Stimulated activated naive CD4-positive, alpha-beta T cell treated with Interleukin-2 at 50 U/mL for 16 hours (primary cell): ENCODE data around the gene ATP1A4.

ENCODE experiments used
- DNase-seq: peaks from one replicate; lab custom pipeline; 2025; lab: John Stamatoyannopoulos, UW

ATP1A4 gene

DNA sequence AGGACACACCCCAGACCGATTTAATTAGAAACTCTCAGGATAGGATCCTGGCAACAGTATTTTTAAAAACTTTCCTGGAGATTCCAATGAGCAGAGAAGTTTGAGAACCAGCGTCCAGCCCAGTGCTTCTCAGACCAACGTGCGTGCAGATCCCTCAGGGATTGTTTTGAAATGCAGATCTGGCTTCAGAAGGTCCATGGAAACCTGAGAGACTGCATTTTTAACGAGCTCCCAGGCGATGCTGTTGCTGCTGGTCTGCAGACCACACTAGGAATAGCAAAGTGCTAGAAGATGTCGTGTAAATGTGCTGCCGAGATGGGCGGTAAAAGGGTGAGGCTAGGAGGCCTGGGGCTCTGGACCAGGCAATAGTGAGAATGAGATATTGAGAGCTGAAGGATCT lies 20.6 kb downstream of the ATP1A4 start:
- DNase-seq, result no peak

DNA sequence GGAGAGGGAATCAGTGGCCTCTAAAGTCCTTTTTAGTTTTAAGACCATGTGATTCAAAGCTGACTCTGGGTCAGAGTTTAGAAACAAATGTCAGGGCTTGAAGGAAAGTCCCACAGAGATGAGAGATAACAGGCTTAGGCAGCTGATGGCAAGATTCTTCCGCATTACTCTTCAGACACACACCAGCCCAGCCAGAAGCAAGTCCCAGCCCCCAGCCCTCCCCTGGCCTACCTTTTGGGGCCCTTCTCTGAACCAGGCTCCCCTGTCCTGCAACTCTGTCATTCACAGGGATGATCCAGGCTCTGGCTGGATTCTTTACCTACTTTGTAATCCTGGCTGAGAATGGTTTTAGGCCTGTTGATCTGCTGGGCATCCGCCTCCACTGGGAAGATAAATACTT lies 25.8 kb downstream of the ATP1A4 start:
- no peak for DNase-seq

DNA sequence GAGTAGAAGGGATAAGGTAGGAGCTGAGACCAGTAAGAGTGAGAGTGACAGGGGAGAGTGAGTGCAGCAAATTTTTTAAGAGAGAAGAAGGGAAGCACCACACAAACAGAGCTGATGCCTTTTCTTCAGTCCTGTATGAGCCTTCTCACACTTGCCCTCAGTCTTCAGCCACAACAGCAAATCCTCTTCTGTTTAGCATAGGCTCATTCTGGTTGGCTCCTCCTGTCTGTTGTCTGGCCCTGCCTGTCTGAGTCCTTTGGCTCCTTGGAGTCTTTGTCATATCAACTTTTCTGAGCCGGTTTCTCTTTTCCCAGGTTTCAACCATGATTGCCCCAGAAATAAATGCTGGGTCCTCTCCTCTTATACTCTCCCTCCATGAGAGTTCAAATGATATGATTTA lies 26.3 kb downstream of the ATP1A4 start:
- no peak for DNase-seq

DNA sequence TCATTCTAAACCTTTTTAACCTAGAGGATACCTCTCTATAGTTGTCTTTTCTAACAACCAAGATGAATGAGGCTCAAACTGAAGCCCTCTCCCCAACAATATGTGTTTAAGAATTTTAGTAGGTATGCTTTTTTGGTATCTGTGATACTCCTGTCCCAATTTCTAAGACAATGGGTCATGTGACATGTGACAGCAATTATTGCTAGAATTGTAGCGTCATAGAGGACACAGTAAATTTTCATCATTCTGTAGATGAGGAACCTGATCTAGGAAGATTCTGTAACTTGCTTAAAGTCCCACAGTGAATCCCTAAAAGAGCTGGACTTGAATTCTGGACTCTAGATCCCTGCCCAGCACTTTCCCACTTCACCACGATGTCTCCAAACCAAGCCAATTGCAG lies 27.3 kb downstream of the ATP1A4 start:
- DNase-seq, result no peak

DNA sequence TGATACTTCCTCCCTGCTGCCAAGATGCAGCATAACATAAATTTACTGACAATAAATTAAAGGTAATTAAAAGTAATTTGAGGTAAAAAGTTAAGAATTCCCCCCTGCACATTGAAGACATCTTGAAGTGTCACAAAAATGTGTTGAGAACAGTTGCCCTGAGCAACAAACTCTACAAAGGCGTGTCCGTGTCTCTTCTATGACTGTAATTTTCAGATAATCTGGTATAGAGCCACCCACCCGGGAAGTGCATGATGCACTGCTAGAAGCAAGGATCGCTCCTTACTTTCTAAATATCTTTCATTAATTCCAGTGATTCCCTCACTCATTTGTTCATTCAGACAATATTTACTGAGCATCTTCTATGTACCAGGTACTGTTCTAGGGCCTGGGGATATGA lies 27.9 kb downstream of the ATP1A4 start:
- no peak for DNase-seq

DNA sequence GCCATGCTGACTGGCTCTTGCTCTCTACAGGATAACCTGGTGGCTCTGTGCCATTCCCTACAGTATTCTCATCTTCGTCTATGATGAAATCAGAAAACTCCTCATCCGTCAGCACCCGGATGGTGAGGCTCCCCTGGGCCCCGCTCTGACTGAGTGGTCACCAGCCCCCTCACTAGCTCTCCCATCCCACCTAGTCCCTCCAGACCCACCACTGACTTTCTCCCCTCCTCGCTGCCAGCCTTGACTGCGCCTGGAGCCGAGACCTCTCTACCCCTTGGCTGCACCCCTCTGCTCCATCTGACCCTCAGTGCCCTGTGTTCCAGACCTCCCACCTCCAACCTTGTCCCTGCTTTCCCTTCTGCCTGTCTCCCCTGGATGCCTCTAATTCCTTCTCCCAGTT lies 34.8 kb downstream of the ATP1A4 start:
- no peak for DNase-seq

DNA sequence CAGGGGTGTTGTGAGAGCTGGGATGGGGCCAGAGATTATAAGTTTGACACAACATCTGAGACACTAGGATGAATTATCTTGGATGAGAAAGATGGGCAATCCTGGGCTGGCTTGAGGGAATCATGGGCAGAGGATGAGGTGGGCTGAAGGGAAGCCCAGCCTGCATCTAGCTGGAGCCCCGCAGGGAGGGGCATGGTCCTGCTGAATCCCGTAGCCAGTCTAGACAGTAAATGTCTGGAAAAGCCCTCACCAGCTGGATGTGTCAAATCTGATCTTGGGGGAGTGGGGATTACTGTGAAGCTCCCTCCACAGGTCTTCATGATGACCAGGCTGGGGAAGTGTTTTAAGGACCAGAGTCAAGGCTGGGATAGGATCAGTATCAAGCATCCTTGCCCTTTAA lies 35.3 kb downstream of the ATP1A4 start:
- no peak for DNase-seq

DNA sequence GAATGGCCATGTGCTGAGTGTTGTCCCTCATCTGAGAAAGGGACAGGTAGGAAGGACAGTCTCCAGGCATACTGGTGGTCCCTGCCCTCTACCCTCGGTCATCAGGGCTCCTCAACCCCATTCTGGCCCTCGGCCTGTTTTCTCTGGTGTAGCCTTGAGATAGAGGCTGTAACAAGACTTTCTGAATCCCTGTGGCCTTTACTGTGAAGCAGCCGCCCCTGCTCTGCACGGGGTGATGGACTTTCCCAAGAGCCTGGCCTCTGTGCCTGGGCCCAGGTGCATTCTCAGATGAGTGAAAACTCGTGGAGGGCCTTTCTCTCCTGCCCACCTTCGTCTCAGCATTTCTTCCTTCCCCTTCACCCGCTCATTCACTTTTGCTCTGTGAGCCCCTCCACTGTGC lies 36.0 kb downstream of the ATP1A4 start:
- DNase-seq, result no peak

DNA sequence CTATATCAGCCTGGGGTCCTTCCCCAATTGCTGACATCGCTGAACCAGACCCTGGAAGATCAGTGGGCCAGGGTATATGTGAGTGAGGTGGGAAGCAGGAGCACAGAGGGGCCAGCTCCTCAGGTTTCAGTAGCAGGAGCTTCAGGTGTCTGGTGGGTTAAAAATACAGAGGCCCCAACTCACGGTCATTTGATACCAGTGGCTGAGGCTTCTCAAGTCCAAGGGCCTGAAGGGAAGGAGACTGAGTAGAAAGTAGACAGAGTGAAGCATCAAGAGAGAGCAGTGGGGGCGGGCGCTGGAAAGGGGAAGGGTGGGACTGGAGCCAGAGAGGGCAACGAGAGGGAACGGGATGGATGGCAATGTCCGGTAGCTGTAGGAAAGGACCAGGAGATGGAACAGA lies 36.9 kb downstream of the ATP1A4 start:
- no peak for DNase-seq

DNA sequence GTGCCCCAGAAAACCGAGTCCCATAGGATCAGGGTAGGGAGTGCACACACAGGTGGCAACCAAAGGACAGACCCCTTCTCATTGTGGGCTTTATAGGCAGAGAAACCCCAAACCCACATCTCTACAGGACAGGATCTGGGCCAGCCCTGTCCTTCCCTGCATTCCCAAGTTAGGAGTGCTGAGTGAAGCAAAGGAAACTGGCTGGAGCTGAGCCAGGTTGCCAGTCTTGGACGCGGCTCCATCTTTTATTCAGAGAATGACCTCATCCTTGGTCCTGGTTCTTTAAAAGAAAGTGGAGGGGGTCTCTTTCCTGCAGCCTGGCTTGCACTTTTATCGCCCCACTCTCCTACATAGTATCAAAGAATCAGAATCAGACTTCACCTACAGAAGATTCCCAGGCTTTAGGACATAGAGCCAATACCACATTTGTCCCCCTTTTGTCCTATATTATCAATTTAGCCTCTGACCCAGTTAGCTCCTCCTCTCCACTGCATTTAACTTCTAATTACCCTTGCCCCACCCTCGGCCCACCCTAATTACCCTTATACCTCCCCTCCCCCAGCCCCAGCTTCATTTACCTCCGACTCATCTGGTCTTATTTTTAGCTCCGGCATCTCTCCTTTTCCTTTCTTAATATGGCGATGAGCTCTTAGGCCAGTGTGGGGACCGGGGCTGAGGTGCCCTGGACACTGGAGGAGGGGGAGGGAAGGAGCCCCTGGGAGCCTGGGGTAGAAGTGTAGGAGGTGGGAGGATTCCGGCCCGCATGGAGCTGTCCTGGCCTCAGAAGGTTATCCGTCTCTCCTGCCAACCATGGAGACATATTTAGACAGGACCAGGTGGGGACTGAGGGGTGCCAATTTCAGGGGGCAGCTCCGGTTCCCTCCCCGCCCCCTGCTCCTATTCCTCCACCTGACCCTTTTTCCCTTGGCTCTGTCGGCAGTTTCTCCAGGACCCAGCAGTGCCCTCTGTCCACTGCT lies 38.5 kb downstream of the ATP1A4 start, which contains the start of gene CASQ1:
CASQ1 (plus strand) TSS at position 927 of the 977 bp plus-strand sequence. CDS start 177 bp downstream, outside the sequence.
- no peak for DNase-seq

DNA sequence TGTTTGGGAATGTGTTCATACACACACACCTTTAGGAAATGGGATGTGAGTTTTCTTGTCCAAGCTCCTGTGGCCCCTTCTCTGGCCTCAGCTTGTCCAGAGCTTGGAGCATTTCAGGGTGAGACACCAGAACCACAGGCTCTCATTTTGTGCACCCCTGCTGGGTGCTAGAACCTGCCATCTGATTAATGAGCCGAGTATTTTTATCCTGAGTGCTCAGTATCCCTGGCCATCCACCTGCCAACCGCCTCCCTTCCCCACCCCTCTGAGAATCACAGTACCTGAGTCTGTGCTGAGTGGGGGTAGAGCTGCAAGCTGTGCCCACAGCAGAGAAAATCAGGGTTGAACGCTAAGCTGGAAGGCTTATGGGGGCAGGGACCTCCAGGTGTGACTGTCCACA lies 40.4 kb downstream of the ATP1A4 start:
- DNase-seq, result no peak

DNA sequence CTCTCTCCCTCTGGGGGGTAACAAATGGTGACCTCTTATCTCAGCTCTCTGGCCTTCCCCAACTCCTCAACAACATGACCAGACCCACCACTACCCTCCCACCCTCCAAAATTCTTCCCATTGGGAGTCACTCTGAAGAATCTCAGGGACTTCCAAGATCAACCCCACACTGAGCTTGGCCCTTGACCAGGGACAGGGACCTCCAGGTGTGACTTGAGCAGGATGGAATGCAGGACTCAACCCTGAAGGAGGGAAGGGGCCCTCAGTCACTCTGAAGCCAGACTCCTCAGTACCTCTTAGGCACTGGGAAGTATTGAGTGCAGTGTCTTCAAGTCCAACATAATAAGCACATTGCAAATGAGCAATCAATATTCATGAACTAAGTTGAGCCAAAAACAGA lies 40.8 kb downstream of the ATP1A4 start:
- no peak for DNase-seq

DNA sequence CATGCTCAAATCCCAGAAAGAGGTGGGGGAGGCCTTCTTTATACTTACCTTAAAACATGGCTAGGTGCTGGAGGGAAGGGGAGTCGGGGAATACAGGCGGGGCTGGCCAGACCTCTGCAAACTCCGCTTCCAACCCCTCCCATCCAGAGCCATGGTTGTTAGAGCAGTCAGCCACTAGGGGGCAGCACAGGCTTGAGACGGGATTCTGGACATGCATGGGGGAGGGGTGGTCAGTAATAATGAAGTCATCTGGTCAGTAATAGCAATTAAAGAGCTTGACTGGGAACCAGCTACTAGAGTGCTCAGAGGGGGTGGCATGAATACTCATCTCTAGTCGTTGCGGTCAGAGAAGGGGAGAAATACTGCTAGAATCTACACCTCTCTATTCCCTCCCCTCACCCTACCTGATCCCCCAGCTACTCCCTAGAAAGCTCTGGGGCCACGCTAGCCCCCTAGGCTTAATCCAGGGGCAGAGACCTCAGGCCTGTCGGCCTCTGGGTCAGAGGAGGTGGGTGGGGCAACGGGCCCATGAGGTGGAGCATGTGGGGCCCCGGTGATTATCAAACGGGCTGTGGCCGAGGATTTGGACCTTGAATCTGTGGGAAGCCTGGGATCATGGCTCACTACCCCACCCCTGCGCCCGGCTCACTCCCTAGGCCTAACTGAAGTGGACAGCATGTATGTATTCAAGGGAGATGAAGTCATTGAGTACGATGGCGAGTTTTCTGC lies 41.9 kb downstream of the ATP1A4 start:
- DNase-seq, result peak; percentile 71

DNA sequence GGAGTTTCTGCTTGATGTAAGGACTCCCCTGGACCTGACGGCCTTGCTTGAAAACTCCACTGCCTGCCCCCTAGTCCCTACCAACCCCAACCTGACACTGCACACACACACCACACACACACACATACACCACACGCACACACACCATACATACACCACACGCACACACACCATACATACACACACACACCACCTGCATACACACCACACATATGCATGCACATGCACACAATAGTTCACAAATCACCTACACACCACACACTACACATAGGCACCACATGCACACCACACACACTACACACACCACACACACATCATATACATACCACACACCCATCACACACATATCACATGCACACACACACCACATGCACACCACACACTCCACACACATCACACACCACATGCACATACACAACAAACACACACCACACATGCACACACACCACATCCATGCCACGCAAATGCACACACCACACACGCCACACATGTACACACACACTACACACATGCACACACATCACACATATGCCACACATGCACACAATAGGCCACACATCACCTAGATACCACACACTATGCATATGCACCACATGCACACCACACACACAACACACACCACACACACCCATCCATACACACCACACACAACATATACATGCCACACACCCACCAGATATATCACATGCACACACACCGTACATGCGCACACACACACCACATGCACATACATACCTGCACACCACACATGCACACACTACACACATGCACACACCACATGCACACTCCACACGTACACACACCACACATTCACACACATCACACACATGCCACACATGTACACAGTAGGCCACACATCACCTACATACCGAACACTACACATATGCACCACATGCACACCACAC lies 42.7 kb downstream of the ATP1A4 start:
- DNase-seq, result no peak

DNA sequence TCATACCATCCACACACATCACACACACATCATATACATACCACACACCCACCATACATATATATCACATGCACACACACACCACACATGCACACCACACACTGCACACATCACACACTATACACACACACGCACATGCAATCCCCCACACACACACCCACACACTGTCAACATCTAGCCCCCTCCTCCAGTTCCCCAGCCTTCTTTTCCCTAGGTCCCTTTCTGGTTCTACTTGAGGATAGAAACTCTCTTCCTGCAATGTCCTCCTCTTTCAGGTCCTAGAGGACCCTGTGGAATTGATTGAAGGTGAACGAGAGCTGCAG lies 43.3 kb downstream of the ATP1A4 start:
- no peak for DNase-seq

DNA sequence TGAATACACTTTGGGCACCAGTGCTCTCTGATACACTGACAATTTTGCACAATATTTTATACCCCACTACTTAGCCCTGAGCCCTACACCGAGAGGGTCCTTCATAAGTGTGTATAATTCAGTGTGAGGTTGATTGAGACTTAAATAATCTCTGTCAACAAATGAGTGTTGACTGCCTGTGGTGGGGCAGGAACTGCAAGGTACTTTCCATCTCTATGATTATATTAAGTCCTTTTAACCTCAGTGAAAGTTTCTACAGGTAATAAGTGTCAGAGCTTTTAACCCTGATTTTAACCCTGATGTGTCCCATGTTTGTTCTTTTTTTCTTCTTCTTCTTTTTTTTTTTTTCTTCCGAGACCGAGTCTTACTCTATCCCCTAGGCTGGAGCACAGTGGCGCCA lies 44.7 kb downstream of the ATP1A4 start:
- DNase-seq, result no peak

DNA sequence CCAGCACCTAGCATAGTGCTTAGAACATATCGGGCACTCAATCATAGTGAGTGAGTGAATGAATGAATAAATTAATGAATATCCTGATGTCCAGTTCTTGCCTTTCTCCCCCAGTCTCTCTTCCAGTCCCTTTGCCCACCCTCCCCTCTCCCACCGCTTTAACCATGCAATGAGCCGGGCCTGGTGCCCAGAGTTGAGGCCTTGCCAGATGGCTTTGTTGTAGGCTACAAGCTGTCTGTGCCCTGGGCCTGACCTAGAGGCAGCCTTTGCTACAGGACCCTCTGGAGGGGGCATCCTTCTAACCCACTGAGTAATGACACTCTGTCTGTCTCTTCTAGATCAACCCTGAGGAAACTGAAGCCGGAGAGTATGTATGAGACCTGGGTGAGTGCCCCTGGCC lies 45.8 kb downstream of the ATP1A4 start:
- no peak for DNase-seq

DNA sequence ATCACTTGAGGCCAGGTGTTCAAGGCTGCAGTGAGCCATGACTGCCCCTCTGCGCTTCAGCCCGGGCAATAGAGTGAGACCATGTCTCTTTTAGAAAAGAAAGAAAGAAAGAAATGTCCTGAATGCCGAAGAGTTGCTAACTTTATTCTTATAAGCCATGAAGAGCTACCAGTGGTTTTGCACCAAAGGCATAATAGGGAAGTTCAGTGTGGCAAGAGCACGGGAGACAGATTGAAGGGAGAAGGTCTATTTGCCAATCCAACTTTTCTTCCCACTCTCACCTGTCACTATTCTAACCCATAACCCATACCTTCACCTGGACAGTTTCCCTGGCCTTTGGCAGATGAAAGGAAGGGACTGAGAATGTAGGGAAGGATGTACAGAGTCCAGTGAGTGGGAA lies 49.4 kb downstream of the ATP1A4 start:
- DNase-seq, result no peak

DNA sequence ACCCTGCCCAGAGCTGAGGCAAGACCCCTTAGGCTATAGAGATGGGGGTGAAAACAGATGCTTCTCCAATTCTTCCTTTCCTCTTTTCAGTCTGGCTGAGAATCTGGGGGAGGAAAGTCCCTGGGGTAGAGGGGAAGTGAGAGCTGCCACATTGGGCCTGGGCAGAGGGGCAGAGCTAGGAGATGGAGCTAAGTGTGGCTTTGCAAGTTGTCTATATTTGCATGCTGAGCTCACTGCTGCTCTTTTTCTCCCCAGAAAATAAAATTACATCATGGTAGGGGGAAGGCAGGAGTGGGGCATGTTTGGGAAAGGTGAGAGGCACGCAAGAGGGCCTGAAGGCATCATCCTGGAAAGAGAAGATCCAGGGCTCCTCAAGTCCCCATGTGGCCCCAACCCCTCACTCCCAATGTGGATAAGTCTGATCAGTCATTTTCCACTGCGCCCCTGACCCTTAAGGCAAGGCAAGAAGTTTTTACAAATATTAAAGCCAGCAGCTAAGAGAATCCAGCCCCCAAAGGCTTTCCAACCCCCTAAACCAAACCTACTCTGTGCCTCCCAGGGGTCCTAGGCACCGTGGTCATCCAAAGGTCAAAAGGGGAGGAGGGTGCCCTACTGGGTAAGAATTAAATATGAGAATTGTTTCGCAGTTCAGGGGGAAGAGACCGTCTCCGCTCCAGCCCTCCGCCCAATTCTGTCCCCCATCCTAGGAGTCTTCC lies 53.3 kb downstream of the ATP1A4 start:
- no peak for DNase-seq

DNA sequence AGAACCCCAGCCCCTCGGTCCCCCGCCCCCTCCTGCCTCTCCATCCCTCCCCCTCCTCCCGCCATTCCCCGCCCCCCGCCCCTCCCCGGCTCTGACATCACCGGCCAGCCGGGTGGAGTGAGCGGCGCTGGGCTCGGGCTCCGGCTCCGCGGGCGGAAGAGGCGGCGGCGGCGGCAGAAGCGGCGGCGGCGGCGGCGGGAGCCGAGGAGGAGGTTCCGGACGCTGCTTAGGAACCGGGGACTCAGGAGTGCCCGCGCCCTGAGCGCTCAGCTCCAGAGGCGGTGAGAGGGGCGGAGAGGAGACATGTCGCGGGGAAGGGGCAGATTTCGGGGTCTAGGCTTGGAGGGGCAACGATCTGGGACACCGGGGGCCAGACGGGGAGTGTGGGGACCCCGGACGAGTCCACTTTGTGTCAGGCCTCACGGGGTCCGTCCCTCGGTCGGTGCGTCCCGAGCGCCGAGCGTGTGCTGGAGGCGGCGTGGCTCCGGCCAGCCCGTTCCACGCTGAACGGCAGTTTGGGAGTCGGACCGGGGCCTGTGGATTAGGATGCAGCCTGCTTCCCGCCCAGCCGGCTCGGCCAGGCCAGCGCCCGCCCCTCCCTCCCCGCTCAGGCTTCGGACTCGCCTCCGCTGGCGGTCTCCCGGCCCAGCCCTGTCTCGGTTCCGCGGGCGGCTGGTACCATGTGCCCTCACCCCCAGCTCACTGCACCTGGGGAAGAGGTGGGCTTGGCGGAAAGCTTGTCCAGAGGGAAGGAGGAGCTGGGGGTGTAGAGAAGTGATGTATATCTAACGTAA lies 54.0 kb downstream of the ATP1A4 start, which contains the start of gene PEA15:
PEA15 (plus strand) TSS at position 143 of the 794 bp plus-strand sequence. CDS start 6,161 bp downstream, outside the sequence.
- peak; percentile 69 for DNase-seq

DNA sequence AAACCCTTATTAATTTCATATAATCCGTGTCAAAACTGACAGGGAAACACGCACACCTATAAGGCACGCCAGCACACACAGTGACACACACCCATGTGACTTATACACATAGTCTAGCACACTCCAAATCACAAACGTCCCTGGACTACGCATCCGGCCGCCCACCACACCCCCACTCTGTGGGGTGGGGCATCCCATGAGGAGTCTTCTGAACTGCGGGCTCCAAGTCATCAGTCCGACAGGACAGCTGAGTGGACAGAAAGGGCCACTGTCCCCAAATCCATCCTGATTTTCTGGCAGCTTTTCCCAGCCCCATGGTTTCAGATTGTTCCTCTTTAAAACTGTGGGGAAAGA lies 54.6 kb downstream of the ATP1A4 start:
- DNase-seq, result peak; percentile 53
